CD14-positive monocyte (primary cell): ENCODE data around the gene GABRB2. TPM values are rescaled to one million over a fixed set of nuclear protein-coding genes. Genes with fewer than 3 reads are reported as not detected.

Source experiments
- DNase-seq, 3 donors: peaks; one replicate each; pipeline ENCODE4 v3.0.0-alpha.2; 2011 to 2022
- H2AFZ ChIP-seq: 2 replicates; pipeline ENCODE4 v1.6.0; 2012; ENCODE audit warnings: mild to moderate bottlenecking, low read depth, low read length, inconsistent platforms; ENCODE audit not compliant: insufficient read depth, poor library complexity, severe bottlenecking
- H3K27ac ChIP-seq, 2 donors: 1 replicate in 1 of 2; 2 replicates in 1 of 2; pipeline ENCODE4 v1.5.1; 2012 to 2013; ENCODE audit warnings: low read length in 2 of 2, control low read depth in 1 of 2, inconsistent platforms in 1 of 2, low read depth in 1 of 2, mild to moderate bottlenecking in 1 of 2
- H3K27me3 ChIP-seq, 2 donors: one replicate each; pipeline versions ENCODE4 v1.6.0 to v1.6.1; 2011 to 2013; ENCODE audit warnings: low read length in 2 of 2; ENCODE audit not compliant: control insufficient read depth in 2 of 2, insufficient read depth in 2 of 2
- H3K36me3 ChIP-seq, 2 donors: replicated peaks in 1 of 2; 1 replicate in 1 of 2; 2 replicates in 1 of 2; pipeline versions ENCODE4 v1.5.1 to v1.6.1; 2012 to 2013; ENCODE audit warnings: low read length in 2 of 2, control low read depth in 1 of 2, inconsistent platforms in 1 of 2, mild to moderate bottlenecking in 1 of 2; ENCODE audit not compliant: insufficient read depth in 2 of 2, control insufficient read depth in 1 of 2
- H3K4me1 ChIP-seq, 2 donors: 1 replicate in 1 of 2; 2 replicates in 1 of 2; pipeline versions ENCODE4 v1.5.1 to v1.6.1; 2012 to 2013; ENCODE audit warnings: low read length in 2 of 2, control low read depth in 1 of 2, inconsistent platforms in 1 of 2, mild to moderate bottlenecking in 1 of 2, moderate library complexity in 1 of 2; ENCODE audit not compliant: insufficient read depth in 2 of 2, control insufficient read depth in 1 of 2
- H3K4me2 ChIP-seq: replicated peaks from 2 replicates; pipeline ENCODE3; 2012; ENCODE audit warnings: low read length, moderate library complexity, mild to moderate bottlenecking; ENCODE audit not compliant: poor library complexity, severe bottlenecking; ENCODE audit errors: extremely low read depth
- H3K4me3 ChIP-seq, 3 experiments: fragments of 200-600 bp in 1 of 3; sonication (generic) in 1 of 3; replicated peaks in 1 of 3; 1 replicate in 2 of 3; 2 replicates in 1 of 3; pipeline ENCODE4 v1.5.1; 2011 to 2013; ENCODE audit warnings: low read length in 3 of 3, mild to moderate bottlenecking in 3 of 3, control low read depth in 2 of 3, low read depth in 2 of 3, inconsistent platforms in 1 of 3, moderate library complexity in 1 of 3
- H3K79me2 ChIP-seq: 2 replicates; pipeline ENCODE4 v1.6.0; 2012; ENCODE audit warnings: mild to moderate bottlenecking, control low read depth, inconsistent platforms, low read length, moderate library complexity; ENCODE audit not compliant: insufficient read depth
- H3K9ac ChIP-seq: 2 replicates; pipeline ENCODE4 v1.6.0; 2017; ENCODE audit warnings: low read length, mild to moderate bottlenecking; ENCODE audit not compliant: insufficient read depth, poor library complexity, severe bottlenecking
- H3K9me3 ChIP-seq, 2 donors: replicated peaks in 1 of 2; 1 replicate in 1 of 2; 2 replicates in 1 of 2; pipeline versions ENCODE4 v1.5.1 to v1.6.1; 2012 to 2013; ENCODE audit warnings: low read length in 2 of 2, control low read depth in 1 of 2; ENCODE audit not compliant: control insufficient read depth in 1 of 2, insufficient read depth in 1 of 2
- H4K20me1 ChIP-seq: 2 replicates; pipeline ENCODE4 v1.6.0; 2012; ENCODE audit warnings: mild to moderate bottlenecking, low read length, control low read depth, moderate library complexity; ENCODE audit not compliant: insufficient read depth
- H3K27ac Mint-ChIP-seq, 7 donors: one replicate each; pipeline ENCODE4 v1.8.0; 2020; ENCODE audit warnings: mild to moderate bottlenecking in 7 of 7, mixed read lengths in 7 of 7, moderate library complexity in 6 of 7, inconsistent platforms in 2 of 7
- H3K27me3 Mint-ChIP-seq, 3 donors: one replicate each; pipeline ENCODE4 v1.8.0; 2021 to 2022; ENCODE audit warnings: low read depth in 3 of 3, mild to moderate bottlenecking in 3 of 3, mixed read lengths in 3 of 3, moderate library complexity in 3 of 3, inconsistent platforms in 1 of 3
- H3K36me3 Mint-ChIP-seq, 2 donors: one replicate each; pipeline ENCODE4 v1.8.0; 2020; ENCODE audit warnings: mixed read lengths in 2 of 2, inconsistent platforms in 1 of 2, mild to moderate bottlenecking in 1 of 2
- H3K4me1 Mint-ChIP-seq: one replicate; pipeline ENCODE4 v1.8.0; 2020; ENCODE audit warnings: mild to moderate bottlenecking, mixed read lengths
- H3K4me3 Mint-ChIP-seq, 2 donors: one replicate each; pipeline ENCODE4 v1.8.0; 2020; ENCODE audit warnings: mild to moderate bottlenecking in 2 of 2, mixed read lengths in 2 of 2, moderate library complexity in 1 of 2
- H3K9me3 Mint-ChIP-seq, 7 donors: one replicate each; pipeline ENCODE4 v1.8.0; 2020 to 2022; ENCODE audit warnings: mixed read lengths in 7 of 7, mild to moderate bottlenecking in 6 of 7, moderate library complexity in 6 of 7, inconsistent platforms in 2 of 7
- CTCF ChIP-seq: fragments of 200-600 bp; IDR thresholded peaks from one replicate; pipeline ENCODE4 v1.8.0; 2022; ENCODE audit warnings: antibody characterized with exemption, mild to moderate bottlenecking
- WGBS: methylation state at CpG from one replicate; pipeline ENCODE4 v1.1.5; 2013; ENCODE audit warnings: missing lambda C conversion rate; ENCODE audit not compliant: insufficient coverage; 5-methylcytosine and 5-hydroxymethylcytosine counted together
- intact Hi-C, 2 donors: fragments of 100-400 bp; cut with micrococcal nuclease; formaldehyde crosslinking; loops; one replicate each; pipeline versions ENCODE4 v1.15.0 to v1.15.1; 2023
- polyA plus RNA-seq, 3 donors: library from polyadenylated mRNA; depleted of rRNA in 1 of 3; unstranded in 2 of 3; stranded (reverse) in 1 of 3; fragments of 300-500 nt in 2 of 3; fragments of >200 nt in 1 of 3; fragmentation: Illumina TruSeq in 2 of 3; gene quantifications; 1 replicate in 2 of 3; 2 replicates in 1 of 3; pipeline ENCODE4 v1.2.3, GENCODE V29; 2012 to 2021

GABRB2 gene
- polyA plus RNA-seq, 3 donors: not detected

- H3K27me3 ChIP-seq: no peaks in the 10 kb centered on the region
- H3K9ac ChIP-seq: no peak overlapping the region
- DNase-seq: no peak
- peaks cover 0 to 3% (median 0%) of the 10 kb centered on the region in 7 donors for H3K9me3 Mint-ChIP-seq
- H3K4me1 ChIP-seq: no peaks in the 10 kb centered on the region
- H3K4me2 ChIP-seq: no peak overlapping the region
- no peaks in the 10 kb centered on the region for H3K36me3 Mint-ChIP-seq
- no peak overlapping the region for H3K4me3 Mint-ChIP-seq
- no peaks in the 10 kb centered on the region for H3K27me3 Mint-ChIP-seq
- no peak overlapping the region for H2AFZ ChIP-seq
- H3K9me3 ChIP-seq: no peaks in the 10 kb centered on the region
- no peak overlapping the region for H3K27ac ChIP-seq
- H3K27ac Mint-ChIP-seq: no peak overlapping the region
- intact Hi-C loops: no loop called here
- H3K36me3 ChIP-seq: no peaks in the 10 kb centered on the region
- H3K79me2 ChIP-seq: no peaks in the 10 kb centered on the region
- no CpG with 5 or more reads among the region's 2 CpGs for WGBS
- no peak overlapping the region for H3K4me3 ChIP-seq
- H3K4me1 Mint-ChIP-seq: no peaks in the 10 kb centered on the region
- no peaks in the 10 kb centered on the region for H4K20me1 ChIP-seq
- TF ChIP-seq CTCF: no peak
Measured at GRCh38 chr5:161274951-161275350, 271.6 kb downstream of the GABRB2 start.

GRCh38 chr5:161273410-161273809, 273.1 kb downstream of the GABRB2 start:
- H3K4me1 Mint-ChIP-seq: no peaks in the 10 kb centered on the region
- no peak overlapping the region for H3K27ac ChIP-seq
- H4K20me1 ChIP-seq: no peaks in the 10 kb centered on the region
- intact Hi-C loops: no loop called here
- no peaks in the 10 kb centered on the region for H3K27me3 ChIP-seq
- H3K4me3 ChIP-seq: no peak overlapping the region
- H3K4me1 ChIP-seq: no peaks in the 10 kb centered on the region
- H3K36me3 Mint-ChIP-seq: no peaks in the 10 kb centered on the region
- no peak for DNase-seq
- no peak overlapping the region for H2AFZ ChIP-seq
- no peaks in the 10 kb centered on the region for H3K27me3 Mint-ChIP-seq
- H3K36me3 ChIP-seq: no peaks in the 10 kb centered on the region
- H3K27ac Mint-ChIP-seq: no peak overlapping the region
- H3K4me2 ChIP-seq: no peak overlapping the region
- H3K9me3 Mint-ChIP-seq: peaks cover 0 to 8% (median 2%) of the 10 kb centered on the region in 7 donors
- no peaks in the 10 kb centered on the region for H3K9me3 ChIP-seq
- no peaks in the 10 kb centered on the region for H3K79me2 ChIP-seq
- H3K9ac ChIP-seq: no peak overlapping the region
- H3K4me3 Mint-ChIP-seq: no peak overlapping the region
- TF ChIP-seq CTCF: no peak
